ENCODE results near the gene TMTC1. TPM values are rescaled to one million over a fixed set of nuclear protein-coding genes. Genes with fewer than 3 reads are reported as not detected.

Gene TMTC1
- total and polyA plus RNA-seq, 2 of the 8 experiments (the other 6 are each of a cell fraction or from before 2014, with no cell fraction given), result 15.4 to 20.8 TPM

GRCh38 chr12:29649722-29650121 lies 134.0 kb downstream of the TMTC1 start:
- no peaks in the 10 kb centered on the region for H3K9me3 ChIP-seq (ENCODE audit: insufficient read depth in 2 of 2, low read depth in 1 of 2, low read length in 1 of 2)
- no peak overlapping the region for H3K4me3 ChIP-seq (ENCODE audit: extremely low read depth in 1 of 4, insufficient read depth in 2 of 4, low read depth in 3 of 4, low read length in 4 of 4)
- H3K9ac ChIP-seq (replicated peaks in 1 of 4; ENCODE audit: extremely low read depth in 1 of 4, low read depth in 3 of 4, low read length in 3 of 4), result no peak overlapping the region
- no peak overlapping the region for H2AFZ ChIP-seq (ENCODE audit: low read length)
- CTCF ChIA-PET (ENCODE audit: partially characterized antibody), result no interaction called here
- H4K91ac ChIP-seq (replicated peaks; ENCODE audit: insufficient read length, low read length), result no peak overlapping the region
- POLR2A ChIA-PET (ENCODE audit: partially characterized antibody), result no interaction called here
- H4K5ac ChIP-seq (ENCODE audit: insufficient read length, low read depth, low read length), result no peak overlapping the region
- H2BK12ac ChIP-seq (ENCODE audit: low read depth, low read length), result no peak overlapping the region
- no peaks in the 10 kb centered on the region for H3K4me1 ChIP-seq (replicated peaks in 1 of 4; ENCODE audit: control insufficient read depth in 3 of 4, insufficient read depth in 4 of 4, low read length in 3 of 4)
- H2BK5ac ChIP-seq (ENCODE audit: low read depth, low read length), result no peak overlapping the region
- H3K23ac ChIP-seq (ENCODE audit: insufficient read length), result no peak overlapping the region
- TF ChIP-seq CBX5 (IDR thresholded peaks at IDR 0.05; ENCODE audit: low read depth, low read length) (no peak), POU5F1 (IDR thresholded peaks at IDR 0.05; ENCODE audit: low read depth, low read length) (no peak), SIN3A (conservative IDR thresholded peaks at IDR 0.05 in 1 of 2, IDR thresholded peaks at IDR 0.05 in 1 of 2; ENCODE audit: low read depth in 1 of 2, low read length in 2 of 2) (no peak), E2F6 (IDR thresholded peaks at IDR 0.05) (no peak), ASH2L (IDR thresholded peaks at IDR 0.05; ENCODE audit: low read length) (no peak), SIX5 (IDR thresholded peaks at IDR 0.05; ENCODE audit: low read depth, low read length) (no peak), TBP (IDR thresholded peaks at IDR 0.05; ENCODE audit: low read depth, low read length) (no peak), TAF1 (IDR thresholded peaks at IDR 0.05; ENCODE audit: low read depth, low read length) (no peak), KDM5A (IDR thresholded peaks at IDR 0.05; ENCODE audit: low read length) (no peak), EZH2 (IDR thresholded peaks at IDR 0.05; ENCODE audit: low read depth, low read length, severe bottlenecking) (no peak), CTBP2 (IDR thresholded peaks at IDR 0.05; ENCODE audit: borderline replicate concordance, insufficient read depth, insufficient read length, low read length) (no peak)
- H4K20me1 ChIP-seq (replicated peaks in 1 of 2; ENCODE audit: control insufficient read depth in 1 of 2, insufficient read depth in 2 of 2, low read length in 2 of 2), result no peaks in the 10 kb centered on the region
- no peak overlapping the region for H2BK15ac ChIP-seq (ENCODE audit: low read length)
- DNase-seq (ENCODE audit: low read depth in 1 of 2, low spot score in 2 of 2), result no peak
- H2AK5ac ChIP-seq (ENCODE audit: low read depth, low read length), result no peak overlapping the region
- no peak overlapping the region for H3K4ac ChIP-seq (replicated peaks; ENCODE audit: insufficient read length, low read depth, low read length)
- FAIRE-seq, result no peak
- H3K14ac ChIP-seq (ENCODE audit: insufficient read length), result no peak overlapping the region
- no peak overlapping the region for H3K18ac ChIP-seq (ENCODE audit: extremely low read depth, low read length)
- no peak overlapping the region for H2BK20ac ChIP-seq (ENCODE audit: low read length)
- no peak overlapping the region for H3K56ac ChIP-seq (replicated peaks; ENCODE audit: insufficient read length, low read depth, low read length)
- no peaks in the 10 kb centered on the region for H3K23me2 ChIP-seq (ENCODE audit: low read depth, low read length)
- H3K79me1 ChIP-seq (ENCODE audit: low read depth, low read length), result no peaks in the 10 kb centered on the region
- no peaks in the 10 kb centered on the region for H3K79me2 ChIP-seq (ENCODE audit: control insufficient read depth in 1 of 2, insufficient read depth in 2 of 2, low read length in 2 of 2)
- no peak overlapping the region for H3K27ac ChIP-seq (ENCODE audit: low read depth, low read length)
- H3K36me3 ChIP-seq (ENCODE audit: control insufficient read depth in 2 of 4, insufficient read depth in 4 of 4, low read length in 3 of 4), result peaks cover 0 to 2% (median under 1%) of the 10 kb centered on the region in 4 experiments; a peak in 3 of 8 replicates
- WGBS, 2 experiments (ENCODE audit: extremely low coverage in 1 of 2, insufficient coverage in 1 of 2, insufficient read length in 1 of 2, insufficient replicate concordance in 2 of 2, low coverage in 1 of 2, low lambda C conversion rate in 2 of 2, missing lambda C conversion rate in 1 of 2), result 88% methylated on average over 2 of the region's 2 CpGs; no CpG with 5 or more reads in 1 of the 2 experiments
- H2BK120ac ChIP-seq (replicated peaks; ENCODE audit: low read depth, low read length), result no peak overlapping the region
- no peak overlapping the region for H3K4me2 ChIP-seq (ENCODE audit: insufficient read depth in 1 of 2, low read depth in 2 of 2, low read length in 2 of 2)
- no peaks in the 10 kb centered on the region for H3K27me3 ChIP-seq (replicated peaks in 1 of 4; ENCODE audit: control insufficient read depth in 3 of 4, extremely low read depth in 1 of 4, insufficient read depth in 3 of 4, low read length in 3 of 4)
- H4K8ac ChIP-seq (ENCODE audit: extremely low read depth, insufficient read depth, low read length), result no peak overlapping the region
